Neural cell (in vitro differentiated cells): ENCODE results near the gene MECR. TPM values are rescaled to one million over a fixed set of nuclear protein-coding genes. Genes with fewer than 3 reads are reported as not detected.

ENCODE experiments used
- H2AFZ ChIP-seq: fragments of 200-600, 300-800 bp; sonication (generic), shearing (Covaris generic); 2 replicates; pipeline ENCODE4 v1.6.0; 2014; ENCODE audit warnings: low read depth, mild to moderate bottlenecking, antibody characterized with exemption, low read length, moderate library complexity
- H3F3A ChIP-seq: fragments of 200-600 bp; shearing (Covaris generic); 2 replicates; pipeline ENCODE4 v1.6.1; 2016; ENCODE audit warnings: mild to moderate bottlenecking, moderate library complexity, mixed read lengths, antibody characterized with exemption, low read length; ENCODE audit not compliant: insufficient read depth, poor library complexity, severe bottlenecking
- H3K27ac ChIP-seq: fragments of 200-600, 300-800 bp; sonication (generic), shearing (Covaris generic); 2 replicates; pipeline ENCODE4 v1.5.1; 2014; ENCODE audit warnings: mild to moderate bottlenecking, low read length, moderate library complexity
- H3K27me3 ChIP-seq: fragments of 300-800, 200-600 bp; sonication (generic), shearing (Covaris generic); 2 replicates; pipeline ENCODE4 v1.6.0; 2014; ENCODE audit warnings: mild to moderate bottlenecking, low read depth, low read length, moderate library complexity; ENCODE audit not compliant: insufficient read depth
- H3K36me3 ChIP-seq: fragments of 300-800, 200-600 bp; sonication (generic), shearing (Covaris generic); 2 replicates; pipeline ENCODE4 v1.5.1; 2014; ENCODE audit warnings: mild to moderate bottlenecking, antibody characterized with exemption, low read length, moderate library complexity; ENCODE audit not compliant: insufficient read depth
- H3K4me2 ChIP-seq: fragments of 300-800, 200-600 bp; sonication (generic), shearing (Covaris generic); 2 replicates; pipeline ENCODE4 v1.6.0; 2014; ENCODE audit warnings: mild to moderate bottlenecking, low read length
- H3K4me3 ChIP-seq: fragments of 300-800, 200-600 bp; sonication (generic), shearing (Covaris generic); 2 replicates; pipeline ENCODE4 v1.5.1; 2014; ENCODE audit warnings: mild to moderate bottlenecking, low read length, moderate library complexity
- H3K79me2 ChIP-seq: fragments of 200-600 bp; shearing (Covaris generic); replicated peaks from 2 replicates; pipeline ENCODE4 v1.6.0; 2014; ENCODE audit warnings: mild to moderate bottlenecking, low read length, moderate library complexity; ENCODE audit not compliant: insufficient read depth
- H3K9ac ChIP-seq: fragments of 300-800, 200-600 bp; sonication (generic), shearing (Covaris generic); 2 replicates; pipeline ENCODE4 v1.6.1; 2016; ENCODE audit warnings: mild to moderate bottlenecking, low read length, mixed read lengths
- H3K9me2 ChIP-seq: fragments of 200-600 bp; shearing (Covaris generic); 2 replicates; pipeline ENCODE4 v1.6.1; 2016; ENCODE audit warnings: mild to moderate bottlenecking, low read length, mixed read lengths; ENCODE audit not compliant: insufficient read depth
- H3K9me3 ChIP-seq: fragments of 200-600, 300-800 bp; sonication (generic), shearing (Covaris generic); 2 replicates; pipeline ENCODE4 v1.6.1; 2016; ENCODE audit warnings: mild to moderate bottlenecking, mixed run types, low read length, moderate library complexity, mixed read lengths
- H4K20me1 ChIP-seq: fragments of 200-600 bp; shearing (Covaris generic); 2 replicates; pipeline ENCODE4 v1.6.1; 2016; ENCODE audit warnings: mild to moderate bottlenecking, mixed run types; ENCODE audit not compliant: insufficient read depth
- EP300 ChIP-seq: fragments of 450-650 bp; conservative IDR thresholded peaks from 2 replicates; pipeline ENCODE4 v1.6.1; 2014; ENCODE audit warnings: antibody characterized with exemption, mild to moderate bottlenecking, moderate library complexity; ENCODE audit not compliant: poor library complexity, severe bottlenecking
- EZH2 ChIP-seq: fragments of 200-600, 300-800 bp; shearing (Covaris generic), sonication (generic); IDR thresholded peaks from 2 replicates; pipeline ENCODE4 v1.6.1; 2014; ENCODE audit warnings: antibody characterized with exemption, low read length, borderline replicate concordance, mild to moderate bottlenecking; ENCODE audit not compliant: insufficient read depth, poor library complexity, severe bottlenecking
- MXI1 ChIP-seq: fragments of 450-650 bp; conservative IDR thresholded peaks from 2 replicates; pipeline ENCODE4 v1.6.1; 2014; ENCODE audit warnings: antibody characterized with exemption, mild to moderate bottlenecking; ENCODE audit not compliant: poor library complexity, severe bottlenecking
- POLR2AphosphoS5 ChIP-seq: IDR thresholded peaks from 2 replicates; pipeline ENCODE4 v1.6.1; 2012
- RAD21 ChIP-seq: fragments of 450-650 bp; conservative IDR thresholded peaks from 2 replicates; pipeline ENCODE4 v1.6.1; 2014; ENCODE audit warnings: antibody characterized with exemption, mild to moderate bottlenecking, moderate library complexity
- SMC3 ChIP-seq: fragments of 450-650 bp; conservative IDR thresholded peaks from 2 replicates; pipeline ENCODE4 v1.6.1; 2014; ENCODE audit warnings: antibody characterized with exemption, mild to moderate bottlenecking, moderate library complexity; ENCODE audit not compliant: poor library complexity
- TAF1 ChIP-seq: IDR thresholded peaks from 2 replicates; pipeline ENCODE4 v1.6.1; 2012; ENCODE audit warnings: low read depth
- polyA plus RNA-seq: library from polyadenylated mRNA; depleted of rRNA; stranded (reverse); fragments of >200 nt; gene quantifications from 2 replicates; pipeline ENCODE4 v1.2.3, GENCODE V29; 2014
- TF ChIP-seq, protein P1 (sequence below): fragments of 450-650 bp; IDR thresholded peaks from 2 replicates; pipeline ENCODE4 v1.5.1; 2014; ENCODE audit warnings: antibody characterized with exemption, mild to moderate bottlenecking, moderate library complexity; ENCODE audit not compliant: poor library complexity, severe bottlenecking
- TF ChIP-seq, protein P2 (sequence below): IDR thresholded peaks from 2 replicates; pipeline ENCODE4 v1.6.1; 2012; ENCODE audit warnings: borderline replicate concordance

Gene MECR
- polyA plus RNA-seq, 1 donor from 2014 or later: 14.0 TPM

DNA sequence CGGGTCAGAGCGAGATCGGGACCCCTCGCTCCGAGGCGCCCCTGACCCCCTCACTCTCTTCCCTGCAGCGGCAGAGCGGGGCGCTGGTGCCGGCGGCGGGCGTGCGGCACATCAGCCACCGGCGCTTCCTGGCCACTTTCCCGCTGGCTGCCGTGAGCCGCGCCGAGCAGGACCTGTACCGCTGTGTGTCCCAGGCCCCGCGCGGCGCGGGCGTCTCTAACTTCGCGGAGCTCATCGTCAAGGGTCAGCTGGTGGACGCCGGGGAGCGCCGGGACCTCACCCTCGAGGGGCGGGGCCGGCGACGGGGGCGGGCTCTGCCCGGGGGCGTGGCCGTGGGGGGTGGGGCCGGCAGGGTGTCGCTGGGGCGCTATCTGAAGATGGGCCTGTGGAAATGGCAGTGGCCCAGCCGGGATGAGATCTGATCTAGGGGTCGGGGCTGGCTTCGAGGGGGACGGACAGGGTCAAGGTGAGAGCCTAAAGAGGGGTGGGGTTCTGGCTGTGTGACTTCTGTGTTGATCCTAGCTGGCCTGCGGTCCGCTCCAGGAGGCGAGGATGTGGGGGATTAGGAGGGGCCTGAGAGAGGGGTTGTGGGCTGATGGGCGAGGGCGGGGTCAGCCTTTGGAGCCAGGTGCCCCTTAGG lies 29.2 kb upstream of the MECR start:
- H3F3A ChIP-seq: no peaks in the 10 kb centered on the region
- no peaks in the 10 kb centered on the region for H3K36me3 ChIP-seq
- peak overlapping the region; percentile 63 for H3K4me3 ChIP-seq
- no peak overlapping the region for H2AFZ ChIP-seq
- H3K9me3 ChIP-seq: no peaks in the 10 kb centered on the region
- no peak for TF ChIP-seq SMC3
- peak; percentile 21 for TF ChIP-seq RAD21
- H4K20me1 ChIP-seq: no peaks in the 10 kb centered on the region
- peaks cover 23% of the 10 kb centered on the region for H3K27me3 ChIP-seq
- H3K79me2 ChIP-seq: no peaks in the 10 kb centered on the region
- H3K4me2 ChIP-seq: no peak overlapping the region
- no peak overlapping the region for H3K27ac ChIP-seq
- H3K9ac ChIP-seq: no peak overlapping the region
- H3K9me2 ChIP-seq: no peaks in the 10 kb centered on the region

DNA sequence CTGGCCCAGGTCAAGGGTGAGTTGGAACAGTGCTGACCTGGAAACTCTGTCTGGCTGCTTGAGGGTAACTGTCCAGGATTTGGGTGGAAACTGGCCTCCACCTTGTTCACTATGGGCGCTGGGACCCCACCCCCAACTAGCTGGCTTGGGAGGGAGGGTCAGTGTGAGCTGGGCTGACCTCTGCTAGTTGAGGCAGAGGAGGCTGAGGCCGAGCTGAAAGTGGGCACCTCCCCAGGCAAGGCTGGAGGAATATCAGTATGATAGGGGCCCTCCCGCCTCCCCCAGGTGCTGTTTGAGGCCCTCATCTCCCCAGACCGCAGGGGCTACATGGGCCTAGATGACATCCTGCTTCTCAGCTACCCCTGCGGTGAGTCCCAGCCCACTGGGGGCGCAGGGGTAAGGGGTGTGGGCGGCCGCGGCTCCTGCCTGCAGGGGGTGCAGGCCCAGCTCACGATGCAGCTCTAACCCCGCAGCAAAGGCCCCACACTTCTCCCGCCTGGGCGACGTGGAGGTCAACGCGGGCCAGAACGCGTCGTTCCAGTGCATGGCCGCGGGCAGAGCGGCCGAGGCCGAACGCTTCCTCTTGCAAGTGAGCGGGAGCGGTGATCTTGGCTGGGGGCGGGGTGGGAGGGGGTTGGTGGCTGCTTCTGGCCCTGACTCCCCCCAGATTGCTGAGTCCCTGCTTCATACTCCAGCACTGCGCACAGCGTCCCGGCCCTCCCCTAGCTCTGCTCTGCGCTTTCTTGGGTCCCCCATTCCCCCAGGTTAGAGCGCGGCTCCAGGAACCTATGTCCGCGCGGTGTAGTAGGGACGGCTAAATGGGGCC lies 28.5 kb upstream of the MECR start:
- Histone ChIP-seq H3K36me3 (no peaks in the 10 kb centered on the region), H3K27ac (no peak overlapping the region), H3K9me3 (no peaks in the 10 kb centered on the region), H4K20me1 (no peaks in the 10 kb centered on the region), H3K79me2 (no peaks in the 10 kb centered on the region), H3K4me3 (peak overlapping the region; percentile 63), H3K9me2 (no peaks in the 10 kb centered on the region), H3K4me2 (no peak overlapping the region), H3K27me3 (peaks cover 23% of the 10 kb centered on the region), H3F3A (no peaks in the 10 kb centered on the region), H2AFZ (no peak overlapping the region), H3K9ac (no peak overlapping the region)
- TF ChIP-seq MXI1: no peak
- TF ChIP-seq, protein P1, sequence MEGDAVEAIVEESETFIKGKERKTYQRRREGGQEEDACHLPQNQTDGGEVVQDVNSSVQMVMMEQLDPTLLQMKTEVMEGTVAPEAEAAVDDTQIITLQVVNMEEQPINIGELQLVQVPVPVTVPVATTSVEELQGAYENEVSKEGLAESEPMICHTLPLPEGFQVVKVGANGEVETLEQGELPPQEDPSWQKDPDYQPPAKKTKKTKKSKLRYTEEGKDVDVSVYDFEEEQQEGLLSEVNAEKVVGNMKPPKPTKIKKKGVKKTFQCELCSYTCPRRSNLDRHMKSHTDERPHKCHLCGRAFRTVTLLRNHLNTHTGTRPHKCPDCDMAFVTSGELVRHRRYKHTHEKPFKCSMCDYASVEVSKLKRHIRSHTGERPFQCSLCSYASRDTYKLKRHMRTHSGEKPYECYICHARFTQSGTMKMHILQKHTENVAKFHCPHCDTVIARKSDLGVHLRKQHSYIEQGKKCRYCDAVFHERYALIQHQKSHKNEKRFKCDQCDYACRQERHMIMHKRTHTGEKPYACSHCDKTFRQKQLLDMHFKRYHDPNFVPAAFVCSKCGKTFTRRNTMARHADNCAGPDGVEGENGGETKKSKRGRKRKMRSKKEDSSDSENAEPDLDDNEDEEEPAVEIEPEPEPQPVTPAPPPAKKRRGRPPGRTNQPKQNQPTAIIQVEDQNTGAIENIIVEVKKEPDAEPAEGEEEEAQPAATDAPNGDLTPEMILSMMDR: no peak
- no peak for TF ChIP-seq SMC3
- TF ChIP-seq EZH2: no peak
- no peak for TF ChIP-seq TAF1
- TF ChIP-seq POLR2AphosphoS5: no peak
- TF ChIP-seq EP300: no peak
- TF ChIP-seq, protein P2, sequence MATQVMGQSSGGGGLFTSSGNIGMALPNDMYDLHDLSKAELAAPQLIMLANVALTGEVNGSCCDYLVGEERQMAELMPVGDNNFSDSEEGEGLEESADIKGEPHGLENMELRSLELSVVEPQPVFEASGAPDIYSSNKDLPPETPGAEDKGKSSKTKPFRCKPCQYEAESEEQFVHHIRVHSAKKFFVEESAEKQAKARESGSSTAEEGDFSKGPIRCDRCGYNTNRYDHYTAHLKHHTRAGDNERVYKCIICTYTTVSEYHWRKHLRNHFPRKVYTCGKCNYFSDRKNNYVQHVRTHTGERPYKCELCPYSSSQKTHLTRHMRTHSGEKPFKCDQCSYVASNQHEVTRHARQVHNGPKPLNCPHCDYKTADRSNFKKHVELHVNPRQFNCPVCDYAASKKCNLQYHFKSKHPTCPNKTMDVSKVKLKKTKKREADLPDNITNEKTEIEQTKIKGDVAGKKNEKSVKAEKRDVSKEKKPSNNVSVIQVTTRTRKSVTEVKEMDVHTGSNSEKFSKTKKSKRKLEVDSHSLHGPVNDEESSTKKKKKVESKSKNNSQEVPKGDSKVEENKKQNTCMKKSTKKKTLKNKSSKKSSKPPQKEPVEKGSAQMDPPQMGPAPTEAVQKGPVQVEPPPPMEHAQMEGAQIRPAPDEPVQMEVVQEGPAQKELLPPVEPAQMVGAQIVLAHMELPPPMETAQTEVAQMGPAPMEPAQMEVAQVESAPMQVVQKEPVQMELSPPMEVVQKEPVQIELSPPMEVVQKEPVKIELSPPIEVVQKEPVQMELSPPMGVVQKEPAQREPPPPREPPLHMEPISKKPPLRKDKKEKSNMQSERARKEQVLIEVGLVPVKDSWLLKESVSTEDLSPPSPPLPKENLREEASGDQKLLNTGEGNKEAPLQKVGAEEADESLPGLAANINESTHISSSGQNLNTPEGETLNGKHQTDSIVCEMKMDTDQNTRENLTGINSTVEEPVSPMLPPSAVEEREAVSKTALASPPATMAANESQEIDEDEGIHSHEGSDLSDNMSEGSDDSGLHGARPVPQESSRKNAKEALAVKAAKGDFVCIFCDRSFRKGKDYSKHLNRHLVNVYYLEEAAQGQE: no peak
- no peak for TF ChIP-seq RAD21
